ENCODE measurements around the gene AIPL1.
"Not testable (repeated sequence)": the region's sequence is repeated elsewhere in the genome, so short reads cannot be mapped to it uniquely, and the experiment has no call there.

AIPL1 gene, protein sequence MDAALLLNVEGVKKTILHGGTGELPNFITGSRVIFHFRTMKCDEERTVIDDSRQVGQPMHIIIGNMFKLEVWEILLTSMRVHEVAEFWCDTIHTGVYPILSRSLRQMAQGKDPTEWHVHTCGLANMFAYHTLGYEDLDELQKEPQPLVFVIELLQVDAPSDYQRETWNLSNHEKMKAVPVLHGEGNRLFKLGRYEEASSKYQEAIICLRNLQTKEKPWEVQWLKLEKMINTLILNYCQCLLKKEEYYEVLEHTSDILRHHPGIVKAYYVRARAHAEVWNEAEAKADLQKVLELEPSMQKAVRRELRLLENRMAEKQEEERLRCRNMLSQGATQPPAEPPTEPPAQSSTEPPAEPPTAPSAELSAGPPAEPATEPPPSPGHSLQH

DNA sequence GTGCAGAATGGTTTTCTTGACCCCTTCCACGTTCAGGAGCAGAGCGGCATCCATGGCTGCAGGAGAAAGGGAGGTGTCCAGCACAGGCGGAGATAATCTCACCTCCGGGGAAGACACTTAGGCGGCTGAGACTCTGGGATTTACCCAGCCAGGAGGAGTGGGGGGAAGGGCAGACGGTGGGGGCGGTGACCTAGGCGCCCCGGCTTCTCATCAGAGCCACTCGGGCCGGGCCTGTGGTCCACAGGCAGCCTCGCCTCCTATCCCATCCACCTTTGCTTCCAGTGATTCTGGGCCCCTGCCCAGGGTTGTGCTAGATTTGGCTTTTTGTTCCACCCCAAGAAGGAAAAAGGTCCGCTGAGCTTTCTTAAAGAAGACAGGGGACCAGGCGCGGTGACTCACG, at the start of gene AIPL1:
AIPL1 (minus strand) TSS at position 71 of the 400 bp plus-strand sequence; CDS start at position 54, 17 bp downstream.
- H4K20me1 ChIP-seq (ENCODE audit: insufficient read depth, low read length), result no peaks in the 10 kb centered on the region
- no peak within 1 kb of the TSS for H3K27ac ChIP-seq (ENCODE audit: low read depth, low read length, poor library complexity, severe bottlenecking)
- no peaks in the 10 kb centered on the region for H3K9me2 ChIP-seq (ENCODE audit: low read depth, low read length)
- H3K4me2 ChIP-seq (ENCODE audit: low read length), result no peak within 1 kb of the TSS
- H3K9ac ChIP-seq (ENCODE audit: low read length), result no peak within 1 kb of the TSS
- H3K36me3 ChIP-seq (ENCODE audit: insufficient read depth, low read length), result no peaks in the 10 kb centered on the region
- no peak within 1 kb of the TSS for H3K4me3 ChIP-seq (ENCODE audit: low read depth, low read length, poor library complexity, severe bottlenecking)
- H3K79me2 ChIP-seq (ENCODE audit: insufficient read depth, low read length), result no peaks in the 10 kb centered on the region
- no peaks in the 10 kb centered on the region for H3K4me1 ChIP-seq (ENCODE audit: insufficient read depth, low read length, severe bottlenecking)
- H2AFZ ChIP-seq (ENCODE audit: low read length), result no peak within 1 kb of the TSS
- no peaks in the 10 kb centered on the region for H3K9me3 ChIP-seq (ENCODE audit: low read length)
- no peaks in the 10 kb centered on the region for H3F3A ChIP-seq (ENCODE audit: insufficient read depth, low read length)
- TF ChIP-seq, protein P1, sequence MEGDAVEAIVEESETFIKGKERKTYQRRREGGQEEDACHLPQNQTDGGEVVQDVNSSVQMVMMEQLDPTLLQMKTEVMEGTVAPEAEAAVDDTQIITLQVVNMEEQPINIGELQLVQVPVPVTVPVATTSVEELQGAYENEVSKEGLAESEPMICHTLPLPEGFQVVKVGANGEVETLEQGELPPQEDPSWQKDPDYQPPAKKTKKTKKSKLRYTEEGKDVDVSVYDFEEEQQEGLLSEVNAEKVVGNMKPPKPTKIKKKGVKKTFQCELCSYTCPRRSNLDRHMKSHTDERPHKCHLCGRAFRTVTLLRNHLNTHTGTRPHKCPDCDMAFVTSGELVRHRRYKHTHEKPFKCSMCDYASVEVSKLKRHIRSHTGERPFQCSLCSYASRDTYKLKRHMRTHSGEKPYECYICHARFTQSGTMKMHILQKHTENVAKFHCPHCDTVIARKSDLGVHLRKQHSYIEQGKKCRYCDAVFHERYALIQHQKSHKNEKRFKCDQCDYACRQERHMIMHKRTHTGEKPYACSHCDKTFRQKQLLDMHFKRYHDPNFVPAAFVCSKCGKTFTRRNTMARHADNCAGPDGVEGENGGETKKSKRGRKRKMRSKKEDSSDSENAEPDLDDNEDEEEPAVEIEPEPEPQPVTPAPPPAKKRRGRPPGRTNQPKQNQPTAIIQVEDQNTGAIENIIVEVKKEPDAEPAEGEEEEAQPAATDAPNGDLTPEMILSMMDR (IDR thresholded peaks at IDR 0.05; ENCODE audit: low read length), result no peak
- no peak for TF ChIP-seq EZH2 (IDR thresholded peaks at IDR 0.05; ENCODE audit: borderline replicate concordance, low read length)
- H3K27me3 ChIP-seq (ENCODE audit: insufficient read depth, low read length), result no peaks in the 10 kb centered on the region

DNA sequence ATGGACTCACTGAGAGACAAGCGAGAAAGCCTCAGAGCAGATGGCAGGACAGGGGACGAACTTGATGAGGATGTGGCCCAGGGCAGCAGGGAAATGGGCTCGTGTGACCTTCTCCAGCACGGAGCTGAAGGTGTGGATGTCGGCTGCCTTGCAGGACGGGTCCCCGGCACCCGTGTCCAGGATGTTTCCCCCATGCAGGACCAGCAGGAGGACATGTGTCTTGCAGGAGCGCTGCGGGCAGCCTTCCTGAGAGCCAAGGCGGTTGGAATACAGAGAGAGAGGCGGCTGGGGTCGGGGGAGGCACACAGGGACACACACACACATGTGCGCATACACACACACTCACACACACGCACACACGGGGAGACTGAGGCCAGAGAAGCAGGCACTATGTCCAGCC, 48.6 kb upstream of the AIPL1 start:
- no peak overlapping the region for H3K4me3 ChIP-seq (ENCODE audit: low read depth, low read length, poor library complexity, severe bottlenecking)
- H2AFZ ChIP-seq (ENCODE audit: low read length), result no peak overlapping the region
- no peaks in the 10 kb centered on the region for H3K36me3 ChIP-seq (ENCODE audit: insufficient read depth, low read length)
- H3K4me1 ChIP-seq (ENCODE audit: insufficient read depth, low read length, severe bottlenecking), result no peaks in the 10 kb centered on the region
- H3K9me3 ChIP-seq (ENCODE audit: low read length), result no peaks in the 10 kb centered on the region
- no peaks in the 10 kb centered on the region for H4K20me1 ChIP-seq (ENCODE audit: insufficient read depth, low read length)
- TF ChIP-seq EZH2 (IDR thresholded peaks at IDR 0.05; ENCODE audit: borderline replicate concordance, low read length), result no peak
- TF ChIP-seq, protein P1 (IDR thresholded peaks at IDR 0.05; ENCODE audit: low read length), result no peak
- no peak overlapping the region for H3K27ac ChIP-seq (ENCODE audit: low read depth, low read length, poor library complexity, severe bottlenecking)
- H3F3A ChIP-seq (ENCODE audit: insufficient read depth, low read length), result no peaks in the 10 kb centered on the region
- H3K9me2 ChIP-seq (ENCODE audit: low read depth, low read length), result no peaks in the 10 kb centered on the region
- H3K4me2 ChIP-seq (ENCODE audit: low read length), result no peak overlapping the region
- no peak overlapping the region for H3K9ac ChIP-seq (ENCODE audit: low read length)
- H3K27me3 ChIP-seq (ENCODE audit: insufficient read depth, low read length), result peaks cover 1% of the 10 kb centered on the region; the same call in 1 of the 2 replicates
- H3K79me2 ChIP-seq (ENCODE audit: insufficient read depth, low read length), result no peaks in the 10 kb centered on the region

DNA sequence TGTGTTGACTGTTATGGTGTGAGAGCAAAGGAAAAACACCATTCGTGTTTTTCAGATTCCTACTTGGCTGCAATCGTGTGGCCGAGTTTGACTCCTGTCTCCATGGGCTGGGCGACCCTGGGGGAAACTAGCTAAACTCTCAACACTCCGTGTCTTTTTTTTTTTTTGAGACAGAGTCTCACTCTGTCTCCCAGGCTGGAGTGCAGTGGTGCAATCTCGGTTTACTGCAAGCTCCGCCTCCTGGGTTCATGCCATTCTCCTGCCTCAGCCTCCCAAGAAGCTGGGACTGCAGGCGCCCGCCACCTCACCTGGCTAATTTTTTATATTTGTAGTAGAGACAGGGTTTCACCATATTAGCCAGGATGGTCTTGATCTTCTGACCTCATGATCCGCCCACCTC, 47.9 kb upstream of the AIPL1 start:
- not testable (repeated sequence) for H3K9me2 ChIP-seq (ENCODE audit: low read depth, low read length); H3K9ac ChIP-seq (ENCODE audit: low read length); H3K79me2 ChIP-seq (ENCODE audit: insufficient read depth, low read length); H2AFZ ChIP-seq (ENCODE audit: low read length); H3K27ac ChIP-seq (ENCODE audit: low read depth, low read length, poor library complexity, severe bottlenecking); H4K20me1 ChIP-seq (ENCODE audit: insufficient read depth, low read length); H3K27me3 ChIP-seq (ENCODE audit: insufficient read depth, low read length); H3F3A ChIP-seq (ENCODE audit: insufficient read depth, low read length); H3K9me3 ChIP-seq (ENCODE audit: low read length); H3K4me2 ChIP-seq (ENCODE audit: low read length); H3K36me3 ChIP-seq (ENCODE audit: insufficient read depth, low read length); H3K4me3 ChIP-seq (ENCODE audit: low read depth, low read length, poor library complexity, severe bottlenecking); H3K4me1 ChIP-seq (ENCODE audit: insufficient read depth, low read length, severe bottlenecking)

DNA sequence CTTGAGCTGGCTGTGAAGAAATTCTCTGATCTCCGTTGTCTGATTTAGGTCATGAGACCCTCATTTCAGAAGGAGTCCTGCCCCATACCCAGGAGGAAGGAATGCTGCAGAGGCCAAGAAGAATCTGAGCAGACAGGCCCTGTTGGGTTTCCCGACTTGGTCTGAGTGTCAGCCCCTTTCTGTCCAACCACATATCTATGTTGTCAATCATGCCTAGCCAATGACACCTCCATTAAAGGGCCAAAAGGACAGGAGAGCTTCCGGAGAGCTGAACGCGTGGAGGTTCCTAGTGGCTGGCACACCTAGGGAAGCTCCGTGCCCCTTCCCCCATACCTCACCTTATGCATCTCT, 47.2 kb upstream of the AIPL1 start:
- no peaks in the 10 kb centered on the region for H3K9me3 ChIP-seq (ENCODE audit: low read length)
- no peaks in the 10 kb centered on the region for H4K20me1 ChIP-seq (ENCODE audit: insufficient read depth, low read length)
- peaks cover 5% of the 10 kb centered on the region; the same call in 1 of the 2 replicates for H3K27me3 ChIP-seq (ENCODE audit: insufficient read depth, low read length)
- H3F3A ChIP-seq (ENCODE audit: insufficient read depth, low read length), result no peaks in the 10 kb centered on the region
- no peak for TF ChIP-seq EZH2 (IDR thresholded peaks at IDR 0.05; ENCODE audit: borderline replicate concordance, low read length)
- TF ChIP-seq, protein P1 (IDR thresholded peaks at IDR 0.05; ENCODE audit: low read length), result no peak
- H3K9me2 ChIP-seq (ENCODE audit: low read depth, low read length), result no peaks in the 10 kb centered on the region
- no peak overlapping the region for H2AFZ ChIP-seq (ENCODE audit: low read length)
- no peak overlapping the region for H3K4me3 ChIP-seq (ENCODE audit: low read depth, low read length, poor library complexity, severe bottlenecking)
- H3K36me3 ChIP-seq (ENCODE audit: insufficient read depth, low read length), result no peaks in the 10 kb centered on the region
- H3K9ac ChIP-seq (ENCODE audit: low read length), result no peak overlapping the region
- no peak overlapping the region for H3K4me2 ChIP-seq (ENCODE audit: low read length)
- no peaks in the 10 kb centered on the region for H3K79me2 ChIP-seq (ENCODE audit: insufficient read depth, low read length)
- no peak overlapping the region for H3K27ac ChIP-seq (ENCODE audit: low read depth, low read length, poor library complexity, severe bottlenecking)
- H3K4me1 ChIP-seq (ENCODE audit: insufficient read depth, low read length, severe bottlenecking), result no peaks in the 10 kb centered on the region

All from OCI-LY1 (cell line).